ENCODE results near the gene A2M. TPM values are rescaled to one million over a fixed set of nuclear protein-coding genes. Genes with fewer than 3 reads are reported as not detected.

The A2M gene
- total and polyA plus RNA-seq, 2 of the 4 experiments (the other 2 are of a cell fraction): 1.1 to 3.2 TPM

- Histone ChIP-seq H3K79me1 (ENCODE audit: low read depth in 1 of 2, low read length in 2 of 2) (no peaks in the 10 kb centered on the region), H2BK15ac (ENCODE audit: low read depth, low read length) (no peak overlapping the region), H3K56ac (ENCODE audit: extremely low read depth, insufficient read depth, low read length) (no peak overlapping the region), H3K18ac (ENCODE audit: low read depth, low read length) (no peak overlapping the region), H3K23ac (ENCODE audit: low read depth, low read length) (no peak overlapping the region), H3K14ac (replicated peaks; ENCODE audit: low read depth, low read length) (no peak overlapping the region), H3K9me1 (ENCODE audit: insufficient read depth, low read length) (no peaks in the 10 kb centered on the region), H4K20me1 (ENCODE audit: insufficient read depth, low read length) (no peaks in the 10 kb centered on the region), H3K4me3 (ENCODE audit: insufficient read depth, low read depth, low read length) (no peak overlapping the region), H2BK120ac (ENCODE audit: low read depth, low read length) (no peak overlapping the region), H3K4ac (ENCODE audit: low read depth, low read length) (no peak overlapping the region), H3K27me3 (ENCODE audit: control insufficient read depth, insufficient read depth, low read length) (no peaks in the 10 kb centered on the region), H3K36me3 (ENCODE audit: control insufficient read depth, insufficient read depth, low read length) (peaks cover 12% of the 10 kb centered on the region; the same call in 1 of the 2 replicates), H3K4me2 (ENCODE audit: low read depth, low read length) (no peak overlapping the region), H3K27ac (ENCODE audit: insufficient read depth, low read length) (no peak overlapping the region), H2AK9ac (replicated peaks; ENCODE audit: low read depth, low read length, poor library complexity) (no peak overlapping the region), H3K9ac (ENCODE audit: low read depth, low read length) (no peak overlapping the region), H3K4me1 (ENCODE audit: control insufficient read depth, insufficient read depth, low read length) (no peaks in the 10 kb centered on the region), H4K91ac (ENCODE audit: insufficient read depth, low read depth, low read length) (no peak overlapping the region), H2BK5ac (ENCODE audit: low read depth, low read length, poor library complexity, severe bottlenecking) (no peak overlapping the region), H2BK20ac (ENCODE audit: low read depth, low read length) (no peak overlapping the region), H2AFZ (replicated peaks; ENCODE audit: low read length, poor library complexity) (no peak overlapping the region), H4K8ac (ENCODE audit: low read depth in 2 of 2, low read length in 2 of 2) (no peak overlapping the region), H3K9me3 (ENCODE audit: control insufficient read depth, insufficient read depth, low read length) (no peaks in the 10 kb centered on the region), H4K5ac (ENCODE audit: low read depth, low read length) (no peak overlapping the region), H2AK5ac (ENCODE audit: low read depth, low read length) (no peak overlapping the region)
- no peak for DNase-seq
- POLR2A ChIA-PET (ENCODE audit: unreplicated experiment): no interaction called here
- no TSS peak for BruUV-seq (replicated peaks)
- WGBS, 2 experiments (ENCODE audit: extremely low coverage in 2 of 2, insufficient read length in 1 of 2): no CpG with 5 or more reads among the region's 1 CpG
- no peak for TF ChIP-seq CEBPB (IDR thresholded peaks at IDR 0.05; ENCODE audit: low read depth, low read length)
- TF ChIP-seq SMC3 (IDR thresholded peaks at IDR 0.05; ENCODE audit: low read depth, low read length): no peak
- no peak for TF ChIP-seq NFE2L2 (IDR thresholded peaks at IDR 0.05; ENCODE audit: low read depth, low read length)
- no peak for TF ChIP-seq CTCF (conservative IDR thresholded peaks at IDR 0.05; ENCODE audit: low read depth, low read length)
- no peak for TF ChIP-seq RFX5 (IDR thresholded peaks at IDR 0.05; ENCODE audit: low read depth, low read length)
- TF ChIP-seq POLR2A (IDR thresholded peaks at IDR 0.05; ENCODE audit: low read depth, low read length): no peak
- no peak for TF ChIP-seq MAFK (IDR thresholded peaks at IDR 0.05; ENCODE audit: low read depth, low read length)
- TF ChIP-seq RAD21 (IDR thresholded peaks at IDR 0.05; ENCODE audit: low read length): no peak
- TF ChIP-seq BHLHE40 (IDR thresholded peaks at IDR 0.05; ENCODE audit: low read depth, low read length): no peak
- no peak for TF ChIP-seq MAZ (IDR thresholded peaks at IDR 0.05; ENCODE audit: borderline replicate concordance, low read depth, low read length)
- no peak for TF ChIP-seq FOS (IDR thresholded peaks at IDR 0.05; ENCODE audit: low read depth, low read length)
- no peak for TF ChIP-seq RCOR1 (IDR thresholded peaks at IDR 0.05; ENCODE audit: insufficient replicate concordance, low read length)
- no peak for TF ChIP-seq USF2 (IDR thresholded peaks at IDR 0.05; ENCODE audit: low read depth, low read length)
- no peak for TF ChIP-seq MXI1 (IDR thresholded peaks at IDR 0.05; ENCODE audit: borderline replicate concordance, low read depth, low read length)
- no peak for TF ChIP-seq ELK1 (IDR thresholded peaks at IDR 0.05; ENCODE audit: borderline replicate concordance, low read depth, low read length)
- no peak for TF ChIP-seq CHD1 (IDR thresholded peaks at IDR 0.05; ENCODE audit: low read depth, low read length)
- ATAC-seq (ENCODE audit: low read depth): no peak
- in situ Hi-C loops (cut with MboI; ENCODE audit: low sequenced_read_pairs) (no loop called here), intact Hi-C loops (cut with micrococcal nuclease) (no loop called here), dilution Hi-C loops (cut with HindIII; ENCODE audit: low sequenced_read_pairs, unreplicated experiment) (no loop called here)
- CTCF ChIA-PET: no interaction called here
Measured at GRCh38 chr12:9075138-9075535, 40.6 kb downstream of the A2M start.
